ENCODE results near the gene SORCS2.

- TF ChIP-seq CTCF (IDR thresholded peaks at IDR 0.05; ENCODE audit: insufficient read depth, low read depth, low read length) (no peak), EZH2 (IDR thresholded peaks at IDR 0.05; ENCODE audit: insufficient read depth, low read length) (no peak)
Observed at GRCh38 chr4:7637971-7638370, 445.6 kb downstream of the SORCS2 start.

All from astrocyte (in vitro differentiated cells and primary cell).